ENCODE results near the gene TTC33.

The TTC33 gene

DNA sequence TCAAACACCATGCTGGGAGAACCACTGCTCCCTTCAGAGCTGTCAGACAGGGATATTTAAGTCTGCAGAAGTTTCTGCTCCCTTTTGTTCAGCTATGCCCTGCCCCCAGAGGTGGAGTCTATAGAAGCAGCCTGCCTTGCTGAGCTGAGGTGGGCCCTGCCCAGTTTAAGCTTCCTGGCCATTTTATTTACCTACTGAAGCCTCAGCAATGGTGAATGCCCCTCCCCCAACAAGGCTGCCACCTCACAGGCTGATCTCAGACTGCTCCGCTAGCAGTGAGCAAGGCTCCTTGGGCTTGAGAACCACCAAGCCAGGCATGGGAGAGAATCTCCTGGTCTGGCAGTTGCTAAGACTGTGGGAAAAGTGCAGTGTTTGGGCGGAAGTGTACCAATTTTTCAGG lies 281.5 kb downstream of the TTC33 start:
- no peak for DNase-seq

DNA sequence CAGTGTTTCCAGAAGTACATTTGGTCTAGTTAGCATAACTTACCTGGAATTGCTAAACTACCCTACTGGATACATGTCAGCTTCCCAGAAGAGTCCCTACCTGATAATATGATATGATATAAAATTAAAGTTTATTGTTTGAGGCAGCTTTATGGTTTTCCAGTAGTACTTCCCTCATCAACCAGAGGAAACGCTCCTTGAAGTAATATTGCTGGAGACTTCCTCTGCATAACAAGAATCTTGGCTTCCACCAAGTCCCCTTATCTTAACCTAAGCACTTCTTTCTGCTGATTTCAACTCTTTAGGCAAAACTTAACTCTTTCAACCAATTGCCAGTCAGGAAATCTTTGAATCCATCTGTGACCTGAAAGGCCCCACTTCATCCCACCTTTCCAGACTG lies 290.3 kb downstream of the TTC33 start:
- no peak for DNase-seq

DNA sequence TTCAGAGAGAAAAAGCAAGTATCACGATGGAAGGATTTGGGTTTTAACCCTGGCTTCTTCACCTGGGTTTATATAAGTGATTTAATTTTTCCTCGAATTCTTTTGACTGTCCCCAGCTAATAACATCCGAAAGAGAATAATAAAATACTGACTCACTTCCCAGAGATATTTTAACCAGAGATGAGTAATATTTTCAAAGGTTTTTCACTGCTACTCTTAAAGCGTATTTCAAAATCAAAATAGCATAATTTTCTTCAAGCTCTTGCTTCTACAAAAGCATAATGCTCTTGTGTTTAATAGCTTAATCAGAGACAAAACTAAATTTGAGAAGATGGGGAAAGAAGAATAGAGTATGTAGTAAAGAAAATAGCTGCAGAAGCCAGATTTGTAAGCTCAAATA lies 291.2 kb downstream of the TTC33 start:
- no peak for DNase-seq
